Hematopoietic multipotent progenitor cell treated with erythropoietin and hydrocortisone succinate and interleukin-3 and kit ligand, for 4 days (in vitro differentiated cells): ENCODE results near the gene EIF4E.
"Not testable (repeated sequence)": the region's sequence is repeated elsewhere in the genome, so short reads cannot be mapped to it uniquely, and the experiment has no call there.

Experiments used
- DNase-seq: peaks from one replicate; pipeline ENCODE4 v3.0.0-alpha.2; 2015

Gene EIF4E

GRCh38 chr4:98928505-98929340 lies at the start of gene EIF4E:
EIF4E (minus strand) TSS chr4:98929133; CDS start chr4:98929112, 21 bp downstream.
- DNase-seq, result peak; percentile 100

- no peak for DNase-seq
These were observed 48.6 kb upstream of the EIF4E start for GRCh38 chr4:98977557-98977956.

- no peak for DNase-seq
These were observed 47.8 kb upstream of the EIF4E start for GRCh38 chr4:98976716-98977115.

- peak; percentile 8 for DNase-seq
These were observed 41.2 kb upstream of the EIF4E start for GRCh38 chr4:98969878-98970785.

GRCh38 chr4:98967786-98968329 lies 38.9 kb upstream of the EIF4E start:
- DNase-seq, result no peak

- no peak for DNase-seq
These were observed 38.0 kb upstream of the EIF4E start for GRCh38 chr4:98966926-98967325.

GRCh38 chr4:98963538-98964433 lies 34.9 kb upstream of the EIF4E start:
- no peak for DNase-seq

- no peak for DNase-seq
These were observed 32.8 kb upstream of the EIF4E start for GRCh38 chr4:98961770-98962169.

GRCh38 chr4:98959411-98959810 lies 30.5 kb upstream of the EIF4E start:
- DNase-seq, result no peak

- DNase-seq, result no peak
These were observed 29.1 kb upstream of the EIF4E start for GRCh38 chr4:98958065-98958464.

GRCh38 chr4:98955229-98955628 lies 26.3 kb upstream of the EIF4E start:
- DNase-seq, result no peak

- DNase-seq, result peak; percentile 86
These were observed 22.8 kb upstream of the EIF4E start for GRCh38 chr4:98951710-98952109.

- DNase-seq, result peak; percentile 37
These were observed 22.0 kb upstream of the EIF4E start for GRCh38 chr4:98950925-98951324.

- DNase-seq, result no peak
These were observed 17.4 kb upstream of the EIF4E start for GRCh38 chr4:98946359-98946758.

GRCh38 chr4:98945297-98945850 lies 16.4 kb upstream of the EIF4E start:
- no peak for DNase-seq

- DNase-seq, result peak; percentile 72
These were observed 11.0 kb upstream of the EIF4E start for GRCh38 chr4:98939892-98940298.

GRCh38 chr4:98939438-98939837 lies 10.5 kb upstream of the EIF4E start:
- no peak for DNase-seq

- no peak for DNase-seq
These were observed 9.2 kb upstream of the EIF4E start for GRCh38 chr4:98937986-98938720.

- DNase-seq, result no peak
These were observed 6.7 kb upstream of the EIF4E start for GRCh38 chr4:98935633-98936032.

GRCh38 chr4:98934851-98935250 lies 5.9 kb upstream of the EIF4E start:
- not testable (repeated sequence) for DNase-seq

GRCh38 chr4:98932539-98932938 lies 3.6 kb upstream of the EIF4E start:
- DNase-seq, result no peak
